ENCODE results near the gene KIRREL3.

The KIRREL3 gene

GRCh38 chr11:126993599-126993998 lies 7.0 kb downstream of the KIRREL3 start:
- no peak overlapping the region for H3K4me3 ChIP-seq (ENCODE audit: low read depth, low read length)
- TF ChIP-seq CTCF (IDR thresholded peaks at IDR 0.05; ENCODE audit: low read depth, low read length) = no peak
- DNase-seq (ENCODE audit: low read depth, low spot score) = no peak
- in situ Hi-C loops (cut with HindIII; ENCODE audit: low sequenced_read_pairs) = no loop called here

GRCh38 chr11:126992804-126993111 lies 7.8 kb downstream of the KIRREL3 start:
- TF ChIP-seq CTCF (IDR thresholded peaks at IDR 0.05; ENCODE audit: low read depth, low read length) = no peak
- no peak overlapping the region for H3K4me3 ChIP-seq (ENCODE audit: low read depth, low read length)
- DNase-seq (ENCODE audit: low read depth, low spot score) = peak; percentile 90
- in situ Hi-C loops (cut with HindIII; ENCODE audit: low sequenced_read_pairs) = no loop called here

GRCh38 chr11:126992065-126992803 lies 8.3 kb downstream of the KIRREL3 start:
- no peak for TF ChIP-seq CTCF (IDR thresholded peaks at IDR 0.05; ENCODE audit: low read depth, low read length)

GRCh38 chr11:126991596-126991995 lies 9.0 kb downstream of the KIRREL3 start:
- in situ Hi-C loops (cut with HindIII; ENCODE audit: low sequenced_read_pairs) = no loop called here
- no peak overlapping the region for H3K4me3 ChIP-seq (ENCODE audit: low read depth, low read length)
- TF ChIP-seq CTCF (IDR thresholded peaks at IDR 0.05; ENCODE audit: low read depth, low read length) = no peak

More at GRCh38 chr11:126992065-126992803, 8.3 kb downstream of the KIRREL3 start:
- in situ Hi-C loops (cut with HindIII; ENCODE audit: low sequenced_read_pairs) = no loop called here
- H3K4me3 ChIP-seq (ENCODE audit: low read depth, low read length) = no peak overlapping the region
- peak; percentile 96 for DNase-seq (ENCODE audit: low read depth, low spot score)

GRCh38 chr11:126990716-126991480 lies 9.7 kb downstream of the KIRREL3 start:
- in situ Hi-C loops (cut with HindIII; ENCODE audit: low sequenced_read_pairs) = no loop called here
- DNase-seq (ENCODE audit: low read depth, low spot score) = peak; percentile 32
- TF ChIP-seq CTCF (IDR thresholded peaks at IDR 0.05; ENCODE audit: low read depth, low read length) = no peak
- H3K4me3 ChIP-seq (ENCODE audit: low read depth, low read length) = no peak overlapping the region

More at GRCh38 chr11:126991596-126991995, 9.0 kb downstream of the KIRREL3 start:
- DNase-seq (ENCODE audit: low read depth, low spot score) = no peak

- H3K4me3 ChIP-seq (ENCODE audit: low read depth, low read length) = no peak overlapping the region
- peak; percentile 77 for DNase-seq (ENCODE audit: low read depth, low spot score)
- TF ChIP-seq CTCF (IDR thresholded peaks at IDR 0.05; ENCODE audit: low read depth, low read length) = peak; percentile 99
- in situ Hi-C loops (cut with HindIII; ENCODE audit: low sequenced_read_pairs) = no loop called here
Observed at GRCh38 chr11:126989942-126990715, 10.4 kb downstream of the KIRREL3 start.

Measured in astrocyte of the spinal cord (primary cell).